Astrocyte of the spinal cord (primary cell): ENCODE results near the gene CATSPERE.
"Not testable (repeated sequence)": the region's sequence is repeated elsewhere in the genome, so short reads cannot be mapped to it uniquely, and the experiment has no call there.

ENCODE experiments used
- DNase-seq: peaks from one replicate; pipeline ENCODE4 v3.0.0; 2011; ENCODE audit warnings: low read depth, low spot score
- H3K4me3 ChIP-seq: 2 replicates; pipeline ENCODE4 v1.5.1; 2011; ENCODE audit warnings: low read depth, mild to moderate bottlenecking, low read length, moderate library complexity
- in situ Hi-C: cut with HindIII; loops from 2 replicates; pipeline ENCODE4 v1.10.0; 2017; ENCODE audit warnings: low sequenced_read_pairs
- TF ChIP-seq, protein P1 (sequence below): IDR thresholded peaks from 2 replicates; pipeline ENCODE4 v1.5.1; 2012; ENCODE audit warnings: low read depth, mild to moderate bottlenecking, low read length, inconsistent platforms

Gene CATSPERE

DNA sequence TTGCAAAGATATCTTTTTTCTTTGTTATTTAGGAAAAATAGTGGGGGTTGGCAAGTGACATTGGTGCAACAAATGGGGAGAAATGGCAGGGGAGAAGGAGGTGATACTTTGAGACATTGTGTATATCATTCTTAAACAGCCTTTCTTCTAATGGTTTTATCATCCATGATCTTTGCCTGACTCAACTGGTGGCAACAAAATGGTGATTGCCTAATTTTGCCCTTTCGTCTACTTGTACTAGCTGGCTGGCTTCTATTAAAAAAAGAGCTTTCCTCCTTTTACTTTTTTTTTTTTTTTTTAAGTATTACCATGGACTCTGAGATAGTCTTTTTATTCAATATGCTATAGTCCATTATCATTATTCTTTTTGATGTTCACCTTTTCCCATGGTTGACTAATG lies 219.6 kb downstream of the CATSPERE start:
- in situ Hi-C loops: no loop called here
- no peak overlapping the region for H3K4me3 ChIP-seq
- TF ChIP-seq, protein P1, sequence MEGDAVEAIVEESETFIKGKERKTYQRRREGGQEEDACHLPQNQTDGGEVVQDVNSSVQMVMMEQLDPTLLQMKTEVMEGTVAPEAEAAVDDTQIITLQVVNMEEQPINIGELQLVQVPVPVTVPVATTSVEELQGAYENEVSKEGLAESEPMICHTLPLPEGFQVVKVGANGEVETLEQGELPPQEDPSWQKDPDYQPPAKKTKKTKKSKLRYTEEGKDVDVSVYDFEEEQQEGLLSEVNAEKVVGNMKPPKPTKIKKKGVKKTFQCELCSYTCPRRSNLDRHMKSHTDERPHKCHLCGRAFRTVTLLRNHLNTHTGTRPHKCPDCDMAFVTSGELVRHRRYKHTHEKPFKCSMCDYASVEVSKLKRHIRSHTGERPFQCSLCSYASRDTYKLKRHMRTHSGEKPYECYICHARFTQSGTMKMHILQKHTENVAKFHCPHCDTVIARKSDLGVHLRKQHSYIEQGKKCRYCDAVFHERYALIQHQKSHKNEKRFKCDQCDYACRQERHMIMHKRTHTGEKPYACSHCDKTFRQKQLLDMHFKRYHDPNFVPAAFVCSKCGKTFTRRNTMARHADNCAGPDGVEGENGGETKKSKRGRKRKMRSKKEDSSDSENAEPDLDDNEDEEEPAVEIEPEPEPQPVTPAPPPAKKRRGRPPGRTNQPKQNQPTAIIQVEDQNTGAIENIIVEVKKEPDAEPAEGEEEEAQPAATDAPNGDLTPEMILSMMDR: no peak
- DNase-seq: no peak

DNA sequence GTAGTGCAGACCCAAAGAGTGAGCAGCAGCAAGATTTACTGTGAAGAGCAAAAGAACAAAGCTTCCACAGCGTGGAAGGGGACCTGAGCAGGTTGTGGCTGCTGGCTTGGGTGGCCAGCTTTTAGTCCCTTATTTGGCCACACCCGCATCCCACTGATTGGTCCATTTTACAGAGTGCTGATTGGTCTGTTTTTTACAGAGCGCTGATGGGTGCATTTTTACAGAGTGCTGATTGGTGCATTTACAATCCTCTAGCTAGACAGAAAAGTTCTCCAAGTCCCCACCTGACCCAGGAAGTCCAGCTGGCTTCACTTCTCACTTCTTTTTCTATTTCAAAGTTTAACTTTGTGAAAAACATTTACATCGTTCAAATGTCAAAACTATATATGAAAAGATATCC lies 221.0 kb downstream of the CATSPERE start:
- H3K4me3 ChIP-seq, in situ Hi-C loops, DNase-seq: not testable (repeated sequence)
